Lower leg skin (tissue), 4 donors: ENCODE data around the gene TRIM5. TPM values are rescaled to one million over a fixed set of nuclear protein-coding genes. Genes with fewer than 3 reads are reported as not detected.
"Not testable (repeated sequence)": the region's sequence is repeated elsewhere in the genome, so short reads cannot be mapped to it uniquely, and the experiment has no call there.

Experiments
- DNase-seq, 2 donors: peaks; one replicate each; pipeline ENCODE4 v3.0.0-alpha.2; 2019; ENCODE audit warnings: low spot score in 2 of 2
- H3K4me3 ChIP-seq: fragments of 200-600 bp; sonication (generic); 2 replicates; pipeline ENCODE4 v1.5.1; 2017; ENCODE audit warnings: mild to moderate bottlenecking, low read depth; ENCODE audit not compliant: poor library complexity, severe bottlenecking
- CTCF ChIP-seq, 3 donors: fragments of 450-650 bp; IDR thresholded peaks; one replicate each; pipeline ENCODE4 v1.5.1; 2016; ENCODE audit warnings: antibody characterized with exemption in 3 of 3, mild to moderate bottlenecking in 3 of 3, moderate library complexity in 2 of 3
- POLR2A ChIP-seq, 2 donors: fragments of 450-650 bp; IDR thresholded peaks; one replicate each; pipeline ENCODE4 v1.6.1; 2016 to 2017; ENCODE audit warnings: antibody characterized with exemption in 2 of 2, mild to moderate bottlenecking in 1 of 2, moderate library complexity in 1 of 2
- WGBS, 2 donors: methylation state at CpG; one replicate each; pipeline ENCODE4 v1.1.5; 2018; 5-methylcytosine and 5-hydroxymethylcytosine counted together
- intact Hi-C: fragments of 100-400 bp; cut with DNase I; formaldehyde crosslinking; loops from one replicate; pipeline ENCODE4 v1.15.0; 2023; ENCODE audit warnings: low total_unique reads
- total RNA-seq, 4 donors: library from RNA; depleted of rRNA; stranded (reverse); fragments of >200 nt; gene quantifications; one replicate each; pipeline ENCODE4 v1.1.0, GENCODE V29; 2016

TRIM5 gene
- total RNA-seq, 4 donors from 2014 or later: 8.3 to 16.1 (median 10.8) TPM

- WGBS, 2 donors: 10 to 26% methylated on average over 5 of the region's 5 CpGs
- DNase-seq: no peak
- TF ChIP-seq POLR2A (IDR thresholded peaks at IDR 0.05) (no peak), CTCF (IDR thresholded peaks at IDR 0.05) (no peak)
- no peak overlapping the region for H3K4me3 ChIP-seq
- intact Hi-C loops: no loop called here
Measured at GRCh38 chr11:5690736-5691135, 5.9 kb upstream of the TRIM5 start.

GRCh38 chr11:5690216-5690615, 5.3 kb upstream of the TRIM5 start:
- intact Hi-C loops: no loop called here
- WGBS, 2 donors: 11 to 13% methylated on average over 5 of the region's 5 CpGs
- TF ChIP-seq POLR2A (IDR thresholded peaks at IDR 0.05): no peak
- TF ChIP-seq CTCF (IDR thresholded peaks at IDR 0.05): no peak
- H3K4me3 ChIP-seq: peak overlapping the region; percentile 25
- DNase-seq: no peak

GRCh38 chr11:5689551-5689983, 4.7 kb upstream of the TRIM5 start, which contains the start of gene TRIM22:
Gene TRIM22 (plus strand): TSS chr11:5689790. CDS start chr11:5696233, 6,443 bp downstream.
- intact Hi-C loops: no loop called here
- WGBS, 2 donors: 3 to 4% methylated on average over 2 of the region's 2 CpGs
- peak within 1 kb of the TSS; percentile 25 for H3K4me3 ChIP-seq
- TF ChIP-seq CTCF (IDR thresholded peaks at IDR 0.05) (no peak), POLR2A (IDR thresholded peaks at IDR 0.05) (no peak)
- DNase-seq: peak in 1 of 2 donors; percentile 35

- H3K4me3 ChIP-seq: no peak overlapping the region
- DNase-seq: no peak
- intact Hi-C loops: no loop called here
- WGBS, 2 donors: 95 to 96% methylated on average over 1 of the region's 1 CpG
- no peak for TF ChIP-seq POLR2A (IDR thresholded peaks at IDR 0.05)
Measured at GRCh38 chr11:5688482-5688881, 3.6 kb upstream of the TRIM5 start.

GRCh38 chr11:5686426-5686825, 1.6 kb upstream of the TRIM5 start:
- DNase-seq: no peak
- WGBS, 2 donors: 92 to 96% methylated on average over 4 of the region's 4 CpGs
- TF ChIP-seq POLR2A (IDR thresholded peaks at IDR 0.05): no peak
- no peak for TF ChIP-seq CTCF (IDR thresholded peaks at IDR 0.05)
- intact Hi-C loops: no loop called here
- H3K4me3 ChIP-seq: no peak overlapping the region

- WGBS, 2 donors: 40 to 55% methylated on average over 8 of the region's 8 CpGs
- intact Hi-C loops: no loop called here
- peak overlapping the region; percentile 19 for H3K4me3 ChIP-seq
- no peak for DNase-seq
- TF ChIP-seq POLR2A (IDR thresholded peaks at IDR 0.05) (no peak), CTCF (IDR thresholded peaks at IDR 0.05) (no peak)
Measured at GRCh38 chr11:5684036-5684645, 733 bp downstream of the TRIM5 start.

- H3K4me3 ChIP-seq, DNase-seq, intact Hi-C loops: not testable (repeated sequence)
- 73 to 76% methylated on average over 7 of the region's 7 CpGs for WGBS, 2 donors
Measured at GRCh38 chr11:5683620-5684019, 1.3 kb downstream of the TRIM5 start.

- DNase-seq, intact Hi-C loops, H3K4me3 ChIP-seq: not testable (repeated sequence)
- 91 to 94% methylated on average over 14 to 21 of the region's 33 CpGs for WGBS, 2 donors
Measured at GRCh38 chr11:5682890-5683441, 1.9 kb downstream of the TRIM5 start.
